NOMO-1 (cell line): ENCODE results near the gene KYNU.
A peak's percentile ranks its signal among the peaks of the same experiment; 100 is the strongest.
"Not testable (repeated sequence)": the region's sequence is repeated elsewhere in the genome, so short reads cannot be mapped to it uniquely, and the experiment has no call there.

Source experiments
- DNase-seq, 2 experiments: peaks; one replicate each; lab custom pipeline; 2025; ENCODE audit not compliant: unreplicated experiment in 2 of 2; lab: John Stamatoyannopoulos, UW

KYNU gene

DNA sequence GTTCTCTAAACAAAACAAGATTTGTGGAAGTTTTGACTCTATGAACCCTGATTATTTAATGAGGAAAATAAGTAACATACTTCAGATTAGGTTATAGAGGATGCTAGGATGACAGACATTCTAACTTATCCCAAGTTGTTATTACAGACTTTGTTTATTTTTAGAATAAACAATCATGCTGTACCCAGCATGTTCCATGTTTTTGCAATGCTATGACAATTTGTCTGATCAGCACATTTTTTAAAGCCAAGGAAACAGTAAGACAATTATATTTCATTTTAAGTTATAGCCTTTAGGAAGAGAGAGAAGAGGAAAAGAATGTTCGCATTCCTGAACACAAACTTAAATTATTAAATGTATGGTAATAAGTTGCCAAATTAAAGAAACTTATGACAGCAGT lies 119.8 kb downstream of the KYNU start:
- DNase-seq, result no peak

DNA sequence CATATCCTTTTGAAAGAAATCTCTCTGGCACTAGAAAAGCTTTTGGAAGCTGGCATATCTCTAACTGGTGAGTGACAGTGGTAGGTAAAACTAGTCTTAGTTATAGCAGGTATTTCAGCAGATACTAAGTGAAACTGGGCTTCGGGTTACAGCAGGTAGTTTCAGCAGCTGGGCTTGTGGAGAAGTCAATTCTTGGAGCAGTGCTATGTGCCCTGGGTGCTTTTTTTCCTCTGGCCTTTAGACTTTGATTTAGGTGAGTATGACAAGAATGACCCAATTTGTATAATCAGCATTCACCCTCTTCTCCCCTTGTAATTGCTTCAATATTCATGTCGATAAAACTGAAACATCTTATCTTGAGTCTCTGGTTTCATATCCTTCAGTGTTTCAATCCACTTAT lies 123.1 kb downstream of the KYNU start:
- DNase-seq, result no peak

DNA sequence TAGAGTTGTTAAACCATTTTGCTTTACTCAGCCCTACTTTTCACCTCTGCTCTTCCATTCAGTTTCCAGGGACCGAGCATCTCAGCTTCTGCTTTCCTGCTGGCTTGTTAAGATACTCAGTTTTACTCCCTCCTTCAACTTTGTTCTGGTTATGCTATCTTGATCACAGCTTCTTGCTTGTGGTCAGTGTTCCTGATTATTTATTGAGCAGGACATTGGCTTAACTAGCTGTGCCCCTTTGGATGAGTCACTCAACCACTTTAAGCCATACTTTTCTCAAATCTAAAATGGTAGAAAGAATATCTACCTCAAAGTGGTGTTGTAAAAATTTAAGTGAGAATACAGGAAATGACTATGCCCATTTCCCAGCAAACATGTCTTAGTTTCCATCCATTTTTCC lies 124.0 kb downstream of the KYNU start:
- no peak for DNase-seq

DNA sequence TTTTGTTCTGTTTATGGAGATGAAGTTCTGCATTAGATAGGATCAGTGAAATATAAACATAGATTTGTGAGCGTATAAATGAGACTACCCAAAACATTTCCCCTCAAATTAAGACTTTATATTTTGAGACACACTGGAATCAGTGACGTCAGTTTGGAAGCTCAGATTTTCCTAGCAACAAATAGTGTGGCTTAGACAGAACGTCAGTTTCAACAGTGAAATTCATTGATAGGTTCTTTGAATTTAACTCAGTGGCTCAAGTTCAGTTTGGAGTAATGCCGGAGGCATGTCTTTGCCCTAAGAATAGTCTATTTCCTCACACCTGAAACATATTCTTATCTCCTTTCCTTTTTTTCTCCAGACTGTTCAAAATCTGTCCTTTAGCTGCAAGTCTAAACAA lies 138.2 kb downstream of the KYNU start:
- no peak for DNase-seq

DNA sequence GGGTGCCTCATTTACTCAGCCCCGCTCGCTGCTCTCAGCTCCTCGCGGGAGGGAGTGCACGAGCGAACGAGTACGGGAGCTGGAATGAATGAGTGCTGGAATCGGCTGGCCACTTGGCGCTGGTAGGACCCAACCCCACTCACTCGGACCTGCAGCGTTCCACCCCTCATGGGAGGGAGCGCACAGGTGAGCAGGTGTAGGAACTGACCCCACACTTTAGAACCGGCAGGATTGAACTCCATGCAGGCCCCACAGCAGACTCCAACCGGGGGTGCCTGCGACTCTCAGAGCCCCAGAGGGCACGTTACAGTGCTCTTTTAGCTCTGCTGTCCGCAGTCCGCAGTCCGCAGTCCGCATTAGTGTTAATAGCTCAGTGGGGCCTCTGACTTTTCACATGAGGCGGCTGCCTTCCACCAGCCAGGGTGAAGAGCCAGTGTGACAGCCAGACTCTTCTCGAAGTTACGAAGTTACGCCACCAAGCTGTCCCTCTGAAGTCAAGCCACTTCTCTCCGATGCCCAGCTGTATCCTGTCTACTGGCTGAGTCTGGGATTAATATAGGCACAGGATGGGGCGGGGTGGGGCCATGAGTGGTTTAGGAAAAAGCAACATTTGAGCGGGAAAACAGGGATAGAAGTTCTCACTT lies 149.1 kb downstream of the KYNU start:
- no peak for DNase-seq

DNA sequence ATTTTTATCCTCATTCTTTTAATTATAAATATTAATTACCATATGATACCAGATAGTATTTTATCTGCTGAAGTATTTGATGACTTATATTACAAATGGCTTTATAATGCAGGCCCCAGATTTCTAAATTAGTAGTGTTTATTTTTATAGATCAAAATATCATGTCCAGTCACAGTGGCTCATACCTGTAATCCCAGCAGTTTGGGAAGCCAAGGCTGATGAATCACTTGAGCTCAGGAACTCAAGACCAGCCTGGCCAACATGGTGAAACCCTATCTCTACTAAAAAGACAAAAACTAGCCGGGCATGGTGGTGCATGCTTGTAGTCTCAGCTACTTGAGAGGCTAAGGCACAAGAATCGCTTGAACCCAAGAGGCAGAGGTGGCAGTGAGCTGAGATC lies 151.7 kb downstream of the KYNU start:
- no peak for DNase-seq

DNA sequence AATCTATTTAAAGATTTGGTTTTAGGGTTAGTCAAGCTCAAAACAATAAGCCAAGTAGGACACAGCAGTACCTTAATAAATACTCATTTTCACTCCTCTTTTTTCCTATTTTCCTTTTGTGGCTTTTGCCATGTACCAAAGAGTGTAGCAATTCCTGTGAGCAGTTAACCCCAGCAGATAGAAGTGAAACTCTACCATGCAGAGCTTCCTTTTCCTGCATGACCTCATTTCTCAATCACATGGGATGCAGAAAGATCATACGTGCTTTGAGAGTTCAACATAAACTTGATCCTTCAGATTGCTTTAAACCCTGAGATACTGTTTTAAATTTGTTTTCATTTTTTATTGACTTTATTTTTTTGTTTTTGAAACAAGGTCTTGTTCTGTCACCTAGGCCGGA lies 152.7 kb downstream of the KYNU start:
- peak; percentile 52 to 96 for DNase-seq

DNA sequence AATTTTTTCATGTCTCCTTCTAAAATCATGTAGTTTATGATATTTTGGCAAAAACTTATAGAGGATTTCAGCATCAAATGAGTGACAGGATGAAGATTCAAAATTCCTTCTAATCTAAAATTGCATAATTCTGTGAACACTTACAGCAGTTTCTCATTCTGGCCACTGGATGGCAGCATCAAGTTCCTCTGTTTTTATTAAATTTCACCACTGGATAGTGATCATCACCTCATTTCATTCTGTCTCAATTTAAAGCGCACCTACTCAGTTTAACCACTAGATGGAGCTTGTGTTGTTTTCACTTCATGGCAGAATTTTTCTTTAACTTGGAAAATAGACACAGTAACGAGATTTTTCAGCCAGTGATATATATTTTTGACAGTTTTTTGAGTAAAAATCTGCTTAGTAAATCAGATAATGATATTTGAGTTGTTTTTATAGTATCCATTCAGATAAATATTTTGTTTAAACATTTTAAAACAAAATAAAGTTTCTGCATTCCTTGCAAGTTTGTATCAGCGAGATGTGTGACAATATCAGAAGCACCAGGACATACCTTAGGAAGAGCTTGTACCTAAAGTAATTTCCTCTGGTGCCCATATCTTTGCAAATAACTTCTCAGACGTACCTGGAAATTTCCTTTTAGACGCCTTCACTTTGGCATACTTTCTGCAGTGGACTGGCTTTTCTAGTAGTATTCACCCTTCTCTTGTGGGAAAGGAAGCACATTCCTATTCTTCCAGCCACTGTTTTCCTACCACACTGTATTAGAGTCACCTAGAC lies 157.0 kb downstream of the KYNU start:
- peak; percentile 29 to 92 for DNase-seq

DNA sequence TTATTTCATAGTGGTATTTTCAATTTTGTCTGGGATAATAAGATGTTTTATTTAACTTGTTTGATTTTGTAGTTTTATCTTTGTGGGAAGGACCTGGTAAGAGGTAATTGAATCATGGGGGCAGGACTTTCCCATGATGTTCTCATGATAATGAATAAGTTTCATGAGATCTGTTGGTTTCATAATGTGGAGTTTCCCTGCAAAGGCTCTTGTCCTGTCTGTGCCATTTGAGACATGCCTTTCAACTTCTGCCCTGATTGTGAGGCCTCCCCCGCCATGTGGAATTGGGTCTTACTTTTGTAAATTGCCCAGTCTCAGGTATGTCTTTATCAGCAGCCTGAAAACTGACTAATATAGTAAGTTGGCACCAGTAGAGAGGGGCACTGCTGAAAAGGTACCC lies 174.0 kb downstream of the KYNU start:
- no peak for DNase-seq

DNA sequence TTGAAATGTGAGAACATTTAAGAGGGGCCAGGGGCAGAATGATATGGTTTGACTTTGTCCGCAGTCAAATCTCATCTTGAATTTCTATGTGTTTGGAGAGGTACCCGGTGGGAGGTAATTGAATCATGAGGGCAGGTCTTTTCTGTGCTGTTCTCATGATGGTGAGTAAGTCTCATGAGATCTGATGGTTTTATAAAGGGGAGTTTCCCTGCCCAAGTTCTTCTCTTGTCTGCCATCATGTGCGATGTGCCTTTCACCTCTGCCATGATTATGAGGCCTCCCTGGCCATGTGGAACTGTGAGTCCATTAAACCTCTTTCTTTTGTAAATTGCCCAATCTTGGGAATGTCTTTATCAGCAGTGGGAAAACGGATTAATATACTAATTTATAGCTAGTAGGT lies 176.0 kb downstream of the KYNU start:
- not testable (repeated sequence) for DNase-seq

DNA sequence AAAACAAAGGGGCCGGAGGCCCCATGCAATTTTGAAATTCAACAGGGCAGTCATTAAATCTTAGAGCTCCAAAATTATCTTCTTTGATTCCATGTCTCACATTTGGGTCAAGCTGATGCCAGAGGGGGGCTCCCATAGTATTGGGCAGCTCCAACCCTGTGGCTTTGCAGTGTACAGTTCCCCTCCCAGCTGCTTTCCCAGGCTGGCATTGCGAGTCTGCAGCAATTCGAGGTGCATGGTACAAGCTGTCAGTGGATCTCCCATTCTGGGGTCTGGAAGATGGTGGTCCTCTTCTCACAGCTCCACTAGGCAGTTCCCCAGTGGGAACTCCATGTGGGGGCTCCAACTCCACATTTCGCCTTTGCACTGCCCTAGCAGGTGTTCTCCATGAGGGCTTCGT lies 179.1 kb downstream of the KYNU start:
- no peak for DNase-seq

DNA sequence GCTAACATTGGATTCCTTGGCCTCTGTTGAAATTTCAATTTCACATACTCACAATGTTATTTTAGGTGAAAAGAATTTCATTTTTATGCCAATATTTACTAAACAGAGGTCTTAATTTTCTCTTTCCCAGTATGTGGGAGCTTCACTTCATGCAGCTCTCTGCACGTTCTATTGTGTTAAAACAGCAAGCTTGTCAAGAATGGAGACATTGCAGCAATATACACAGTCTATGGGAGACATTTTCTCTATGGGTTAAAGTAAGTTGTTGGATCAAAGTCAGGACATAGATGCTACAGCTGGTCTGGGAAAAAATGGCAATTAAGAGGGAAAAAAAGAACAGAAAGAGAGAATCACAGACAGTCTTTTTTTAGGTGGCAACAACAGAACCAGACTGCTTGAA lies 181.4 kb downstream of the KYNU start:
- DNase-seq, result no peak

DNA sequence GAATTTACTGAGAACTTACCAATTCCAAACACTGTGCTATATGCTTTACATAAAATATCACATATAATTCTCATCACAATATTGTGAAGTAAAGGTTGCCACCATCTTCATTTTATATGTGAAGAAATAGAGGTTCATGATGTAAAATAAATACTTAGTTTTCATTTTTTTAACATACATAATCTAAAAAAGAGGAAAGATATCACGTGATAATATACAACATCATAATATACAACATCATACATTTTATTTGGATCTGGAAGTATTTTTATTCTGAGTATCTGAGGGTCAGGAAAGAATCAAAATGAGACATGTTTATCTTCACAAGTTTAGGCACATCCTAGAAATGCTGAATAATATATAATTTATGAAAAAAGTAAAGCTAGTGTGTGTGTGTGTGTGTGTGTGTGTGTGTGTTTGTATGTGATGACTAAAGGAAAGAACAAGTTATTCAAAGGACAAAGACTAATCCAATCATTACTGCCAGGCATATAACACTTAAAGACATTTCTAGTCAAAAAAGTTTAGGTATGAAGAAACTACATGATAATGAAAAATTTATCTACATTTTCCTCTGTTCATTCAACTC lies 186.2 kb downstream of the KYNU start:
- no peak for DNase-seq

DNA sequence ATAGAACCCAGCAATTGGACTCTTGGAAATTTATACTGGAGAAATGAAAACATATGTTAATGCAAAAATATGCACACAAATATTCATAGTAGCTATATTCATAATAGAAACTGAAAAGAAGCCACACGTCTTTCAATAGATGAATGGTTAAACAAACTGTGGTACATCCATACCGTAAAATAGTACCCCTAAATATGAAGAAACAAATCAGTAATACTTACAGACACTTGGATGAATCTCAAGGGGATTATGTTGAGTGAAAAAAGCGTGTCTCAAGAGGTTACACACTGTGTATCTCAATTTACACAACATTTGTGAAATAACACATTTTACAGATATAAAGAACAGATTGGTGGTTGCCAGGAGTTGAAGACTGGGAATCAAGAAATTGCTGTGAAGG lies 190.6 kb downstream of the KYNU start:
- no peak for DNase-seq

DNA sequence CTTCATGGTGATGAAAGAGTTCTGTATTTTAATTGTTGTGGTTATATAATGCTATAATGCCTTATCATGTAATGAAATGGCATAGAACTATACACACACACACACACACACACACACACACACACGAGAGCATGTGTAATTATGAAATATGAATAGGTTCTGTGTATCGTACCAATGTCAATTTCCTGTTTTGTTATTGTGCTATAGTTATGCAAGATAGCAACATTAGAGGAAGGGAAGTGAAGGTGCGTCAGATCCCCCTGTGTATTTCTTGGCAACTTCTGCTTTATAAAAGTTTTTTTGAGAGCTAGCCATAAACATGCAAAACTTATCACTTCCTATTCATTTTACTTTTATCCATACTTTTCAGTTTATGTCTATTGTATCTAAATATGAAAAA lies 191.0 kb downstream of the KYNU start:
- peak; percentile 86 to 92 for DNase-seq

DNA sequence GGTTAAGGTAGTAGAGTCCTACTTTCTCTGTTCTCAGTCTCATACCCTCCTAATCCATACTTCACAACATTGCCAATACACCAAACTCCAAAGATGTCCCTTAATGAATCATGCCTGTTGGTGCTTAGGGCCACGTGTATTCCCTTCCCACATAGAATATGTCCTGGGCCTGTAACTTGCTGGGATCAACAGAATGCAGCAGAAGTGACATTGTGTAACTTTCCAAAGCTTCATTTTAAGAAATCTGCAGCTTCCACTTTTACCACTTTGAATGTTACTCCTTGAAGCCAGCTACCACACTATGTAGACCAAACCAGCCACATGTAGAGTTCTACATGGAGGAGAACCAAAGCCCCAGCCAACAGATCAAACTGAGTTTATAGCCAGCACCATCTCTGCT lies 193.2 kb downstream of the KYNU start:
- DNase-seq, result no peak

DNA sequence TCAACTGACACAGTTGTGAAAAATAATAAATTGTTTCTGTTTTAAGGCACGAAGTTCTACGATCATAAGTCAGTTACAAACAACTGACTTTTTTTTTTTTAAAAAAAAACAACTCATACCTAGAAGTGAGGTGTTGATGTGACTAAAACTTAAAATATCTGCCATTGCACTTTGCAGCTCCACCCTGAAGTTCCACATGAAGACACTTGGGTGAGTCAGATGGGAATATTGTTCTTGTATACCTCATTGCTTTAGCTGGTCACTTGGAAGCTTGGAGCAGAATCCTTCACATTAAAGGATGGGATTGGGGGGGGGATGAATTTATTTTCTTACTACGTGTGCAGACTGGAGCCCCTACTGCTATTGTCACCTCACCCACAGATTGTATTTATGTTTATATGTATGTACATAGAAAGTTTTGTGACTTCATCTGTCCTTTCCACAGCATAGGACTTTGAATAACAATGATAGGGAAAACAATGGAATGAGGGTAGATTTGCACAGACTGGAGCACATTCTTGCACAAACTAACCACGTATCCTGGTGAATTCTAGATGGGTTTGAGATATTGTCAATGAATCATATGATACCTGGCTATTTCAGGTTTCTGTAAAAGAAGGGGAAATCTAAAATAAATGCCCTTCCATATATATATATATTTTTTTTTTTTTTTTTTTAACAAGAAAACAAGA lies 193.9 kb downstream of the KYNU start:
- no peak for DNase-seq

DNA sequence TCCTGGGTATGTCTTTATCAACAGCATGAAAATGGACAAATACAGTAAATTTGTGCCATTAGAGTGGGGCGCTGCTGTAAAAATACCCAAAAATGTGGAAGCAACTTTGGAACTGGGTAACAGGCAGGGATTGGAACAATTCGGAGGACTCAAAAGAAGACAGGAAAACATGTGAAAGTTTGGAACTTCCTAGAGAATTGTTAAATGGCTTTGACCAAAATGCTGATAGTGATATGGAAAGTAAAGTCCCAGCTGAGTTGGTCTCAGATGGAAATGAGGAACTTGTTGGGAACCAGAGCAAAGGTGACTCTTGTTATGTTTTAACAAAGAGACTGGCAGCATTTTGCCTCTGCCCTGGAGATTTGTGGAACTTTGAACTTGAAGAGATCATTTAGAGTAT lies 197.4 kb downstream of the KYNU start:
- not testable (repeated sequence) for DNase-seq

DNA sequence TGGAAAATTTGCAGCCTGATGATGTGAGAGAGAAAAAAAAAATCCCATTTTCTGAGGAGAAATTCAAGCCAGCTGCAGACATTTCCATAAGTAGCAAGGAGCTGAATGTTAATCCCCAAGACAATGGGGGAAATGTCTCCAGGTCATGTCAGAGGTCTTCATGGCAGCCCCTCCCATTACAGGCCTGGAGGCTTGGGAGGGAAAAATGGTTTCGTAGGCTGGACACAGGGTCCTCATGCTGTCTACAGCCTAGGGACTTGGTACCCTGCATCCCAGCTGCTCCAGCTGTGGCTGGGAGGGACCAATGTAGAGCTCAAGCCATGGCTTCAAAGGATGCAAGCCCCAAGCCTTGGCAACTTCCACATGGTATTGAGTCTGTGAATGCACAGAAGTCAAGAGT lies 198.2 kb downstream of the KYNU start:
- DNase-seq, result no peak

DNA sequence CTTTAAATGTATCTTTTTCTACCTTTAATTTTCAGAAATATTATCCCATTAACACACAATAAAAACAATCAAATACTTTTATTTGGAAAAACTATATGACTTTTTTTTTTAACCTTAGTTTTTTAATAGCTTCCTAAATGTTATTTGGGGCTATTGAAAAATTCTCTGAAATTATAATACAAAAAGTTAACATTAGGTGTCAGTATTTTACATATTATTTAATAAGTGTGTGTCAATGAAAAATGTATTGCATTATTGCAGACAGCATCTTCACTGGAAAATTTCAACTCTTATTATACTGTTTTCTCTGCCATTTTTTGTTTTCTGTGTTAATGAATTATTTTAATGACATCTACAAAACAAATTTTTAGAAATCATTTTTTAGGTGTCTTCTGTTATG lies 200.6 kb downstream of the KYNU start:
- DNase-seq, result peak in 1 of 2 experiments; percentile 4

DNA sequence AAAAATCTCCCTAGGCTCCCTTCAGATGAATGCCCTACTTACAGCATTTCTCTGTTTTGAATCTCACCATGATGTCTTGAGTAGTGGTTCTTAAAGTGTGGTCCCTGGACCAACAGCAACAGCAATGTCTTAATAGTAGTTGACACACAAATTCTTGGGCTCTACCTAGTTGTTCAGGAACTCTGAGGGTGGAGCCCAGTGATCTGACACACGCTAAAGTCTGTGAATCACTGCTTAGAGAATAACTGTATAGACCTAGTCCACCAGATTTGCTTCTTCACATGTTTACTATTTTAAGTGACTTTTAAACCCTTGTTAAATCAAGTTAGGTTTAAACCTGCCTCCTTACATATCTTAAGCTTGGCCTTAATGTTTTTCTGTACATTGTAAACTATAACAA lies 204.2 kb downstream of the KYNU start:
- no peak for DNase-seq

DNA sequence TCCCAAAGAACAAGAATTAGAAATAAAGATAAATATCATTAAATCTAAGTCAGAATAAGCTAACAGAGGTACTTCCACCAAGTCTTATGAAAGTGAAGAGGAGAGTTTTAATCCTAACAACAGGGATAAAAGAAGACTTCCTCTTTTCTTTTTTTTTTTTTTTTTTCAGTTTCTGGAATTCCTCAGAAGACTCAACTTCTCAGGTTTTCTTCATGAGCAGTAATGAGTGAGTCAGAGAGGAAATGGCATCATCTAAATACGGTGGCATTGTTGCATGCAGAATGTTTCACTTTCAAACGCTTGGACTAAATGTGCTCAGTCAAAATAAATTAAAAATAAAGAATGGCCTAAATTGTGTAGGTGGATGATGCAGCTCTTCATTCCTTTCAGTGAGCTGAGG lies 206.2 kb downstream of the KYNU start:
- peak; percentile 43 to 84 for DNase-seq
